Sigmoid colon (tissue), 7 donors: ENCODE measurements around the gene KNDC1. TPM values are rescaled to one million over a fixed set of nuclear protein-coding genes. Genes with fewer than 3 reads are reported as not detected.

Experiments used
- DNase-seq: peaks from one replicate; pipeline ENCODE4 v3.0.0-alpha.2; 2019
- H3K27ac ChIP-seq, 4 donors: fragments of 200-600 bp; sonication (generic); one replicate each; pipeline ENCODE4 v1.5.1; 2016 to 2019; ENCODE audit warnings: mild to moderate bottlenecking in 1 of 4
- H3K27me3 ChIP-seq, 3 donors: fragments of 200-600 bp; sonication (generic); one replicate each; pipeline ENCODE4 v1.5.1; 2019; ENCODE audit warnings: mild to moderate bottlenecking in 1 of 3
- H3K36me3 ChIP-seq, 4 donors: fragments of 200-600 bp; sonication (generic); one replicate each; pipeline ENCODE4 v1.5.1; 2016 to 2019
- H3K4me1 ChIP-seq, 4 donors: fragments of 200-600 bp; sonication (generic); one replicate each; pipeline ENCODE4 v1.5.1; 2017 to 2019
- H3K4me3 ChIP-seq, 4 donors: fragments of 200-600 bp; sonication (generic); one replicate each; pipeline ENCODE4 v1.5.1; 2017 to 2019; ENCODE audit warnings: mild to moderate bottlenecking in 2 of 4, moderate library complexity in 1 of 4
- H3K9me3 ChIP-seq, 4 donors: fragments of 200-600 bp in 3 of 4; sonication (generic) in 3 of 4; one replicate each; pipeline versions ENCODE4 v1.5.1 to v1.6.1; 2013 to 2019
- EP300 ChIP-seq, 4 donors: sonication (generic); formaldehyde crosslinking; IDR thresholded peaks; one replicate each; pipeline ENCODE4 v1.6.1; 2017; ENCODE audit warnings: antibody characterized with exemption in 4 of 4
- POLR2A ChIP-seq, 2 donors: fragments of 450-650 bp; IDR thresholded peaks; one replicate each; pipeline ENCODE4 v1.6.1; 2016; ENCODE audit warnings: antibody characterized with exemption in 2 of 2, mild to moderate bottlenecking in 2 of 2, moderate library complexity in 2 of 2
- POLR2AphosphoS5 ChIP-seq, 4 donors: sonication (generic); formaldehyde crosslinking; IDR thresholded peaks; one replicate each; pipeline ENCODE4 v1.6.1; 2017; ENCODE audit warnings: antibody characterized with exemption in 4 of 4
- WGBS, 2 donors: extraction: QIAGEN DNeasy Blood & Tissue Kit; methylation state at CpG; one replicate each; pipeline ENCODE4 v1.1.7; 2013; 5-methylcytosine and 5-hydroxymethylcytosine counted together
- intact Hi-C: fragments of 100-400 bp; cut with DNase I; formaldehyde crosslinking; loops from one replicate; pipeline ENCODE4 v1.15.1; 2023
- polyA plus RNA-seq, 3 donors: library from polyadenylated mRNA; stranded (reverse); fragments of 200-250 nt; gene quantifications; one replicate each; pipeline ENCODE4 v1.2.3, GENCODE V29; 2013
- total RNA-seq, 4 donors: library from RNA; depleted of rRNA; stranded (reverse); fragments of >200 nt; gene quantifications; one replicate each; pipeline ENCODE4 v1.1.0, GENCODE V29; 2016
- TF ChIP-seq, protein P1 (sequence below), 4 experiments: fragments of 450-650 bp in 3 of 4; fragments of 200-600 bp in 1 of 4; IDR thresholded peaks; one replicate each; pipeline ENCODE4 v1.5.1; 2016 to 2019; ENCODE audit warnings: antibody characterized with exemption in 4 of 4, mild to moderate bottlenecking in 3 of 4, moderate library complexity in 2 of 4
- donor health status: healthy with polysubstance abuse.
- donor health status: Bipolar disorder and iron deficiency.
- donor health status: healthy.

The KNDC1 gene
- total and polyA plus RNA-seq, 7 donors = under 0.01 to 1.9 (median 0.26) TPM; not detected in 1

DNA sequence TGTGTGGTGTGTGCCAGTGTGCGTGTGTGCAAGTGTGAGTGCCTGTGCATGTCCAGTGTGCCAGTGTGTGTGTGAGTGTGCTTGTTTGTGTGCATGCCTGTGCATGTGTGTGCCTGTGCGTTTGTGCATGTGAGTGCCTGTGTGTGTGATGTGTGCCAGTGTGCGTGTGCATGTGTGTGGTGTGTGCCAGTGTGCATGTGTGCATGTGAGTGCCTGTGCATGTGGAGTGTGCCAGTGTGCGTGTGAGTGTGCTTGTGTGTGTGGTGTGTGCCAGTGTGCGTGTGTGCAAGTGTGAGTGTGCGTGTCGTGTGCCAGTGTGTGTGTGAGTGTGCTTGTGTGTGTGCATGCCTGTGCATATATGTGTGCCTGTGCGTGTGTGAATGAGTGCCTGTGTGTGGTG lies 38.5 kb upstream of the KNDC1 start:
- Histone ChIP-seq H3K9me3 (peaks cover 0 to 2% (median 0%) of the 10 kb centered on the region in 4 donors), H3K36me3 (no peaks in the 10 kb centered on the region), H3K27me3 (peaks cover 0 to 38% (median 25%) of the 10 kb centered on the region in 3 donors), H3K27ac (no peak overlapping the region), H3K4me3 (no peak overlapping the region), H3K4me1 (no peaks in the 10 kb centered on the region)
- intact Hi-C loops = loop anchor here (10.0 kb wide), 1 partner anchor 177 kb away; the partner anchor contains the start of gene CFAP46
- WGBS, 2 donors = 82 to 96% methylated on average over 8 of the region's 8 CpGs
- TF ChIP-seq POLR2AphosphoS5 (IDR thresholded peaks at IDR 0.05) (no peak), POLR2A (IDR thresholded peaks at IDR 0.05) (no peak), EP300 (IDR thresholded peaks at IDR 0.05) (no peak)
- TF ChIP-seq, protein P1, sequence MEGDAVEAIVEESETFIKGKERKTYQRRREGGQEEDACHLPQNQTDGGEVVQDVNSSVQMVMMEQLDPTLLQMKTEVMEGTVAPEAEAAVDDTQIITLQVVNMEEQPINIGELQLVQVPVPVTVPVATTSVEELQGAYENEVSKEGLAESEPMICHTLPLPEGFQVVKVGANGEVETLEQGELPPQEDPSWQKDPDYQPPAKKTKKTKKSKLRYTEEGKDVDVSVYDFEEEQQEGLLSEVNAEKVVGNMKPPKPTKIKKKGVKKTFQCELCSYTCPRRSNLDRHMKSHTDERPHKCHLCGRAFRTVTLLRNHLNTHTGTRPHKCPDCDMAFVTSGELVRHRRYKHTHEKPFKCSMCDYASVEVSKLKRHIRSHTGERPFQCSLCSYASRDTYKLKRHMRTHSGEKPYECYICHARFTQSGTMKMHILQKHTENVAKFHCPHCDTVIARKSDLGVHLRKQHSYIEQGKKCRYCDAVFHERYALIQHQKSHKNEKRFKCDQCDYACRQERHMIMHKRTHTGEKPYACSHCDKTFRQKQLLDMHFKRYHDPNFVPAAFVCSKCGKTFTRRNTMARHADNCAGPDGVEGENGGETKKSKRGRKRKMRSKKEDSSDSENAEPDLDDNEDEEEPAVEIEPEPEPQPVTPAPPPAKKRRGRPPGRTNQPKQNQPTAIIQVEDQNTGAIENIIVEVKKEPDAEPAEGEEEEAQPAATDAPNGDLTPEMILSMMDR (IDR thresholded peaks at IDR 0.05) = no peak
- DNase-seq = no peak

DNA sequence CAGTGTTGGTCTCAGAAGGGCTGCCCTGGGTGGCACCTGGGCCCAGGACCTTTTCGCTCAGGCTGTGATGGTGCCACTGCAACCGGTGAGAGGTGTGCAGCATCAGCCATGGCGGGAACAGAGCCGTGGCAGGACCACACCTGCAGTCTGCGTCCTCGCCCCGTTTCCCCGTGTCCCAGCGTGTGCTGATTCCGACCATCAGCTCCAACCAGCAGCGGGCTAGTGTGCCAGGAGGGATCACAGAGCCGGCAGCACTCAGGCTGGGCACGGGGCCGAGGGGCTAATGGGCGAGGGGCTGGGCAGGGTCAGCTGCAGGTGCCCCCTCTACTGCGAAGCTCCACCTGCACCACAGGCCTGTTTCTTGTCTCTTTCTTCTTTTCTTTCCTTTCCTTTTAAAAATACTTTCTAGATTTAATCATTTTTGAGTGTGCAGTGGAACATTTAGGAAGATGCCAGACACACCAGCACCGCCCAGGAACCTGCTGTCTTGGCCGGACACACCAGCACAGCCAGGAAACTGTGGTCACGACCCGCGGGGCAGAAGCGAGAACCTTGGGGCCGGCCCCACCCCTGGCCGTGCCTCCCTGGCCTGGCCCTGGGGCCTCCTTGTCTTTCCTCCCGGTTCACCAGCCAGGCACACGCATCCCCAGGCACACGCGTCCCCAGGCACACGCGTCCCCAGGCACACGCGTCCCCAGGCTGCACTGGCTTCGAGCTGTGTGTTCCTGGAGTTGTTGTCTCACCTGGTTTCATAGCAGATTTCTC lies 37.7 kb upstream of the KNDC1 start:
- no peak overlapping the region for H3K4me3 ChIP-seq
- H3K9me3 ChIP-seq = peaks cover 0 to 2% (median 0%) of the 10 kb centered on the region in 4 donors
- intact Hi-C loops = loop anchor here (10.0 kb wide), 1 partner anchor 178 kb away; the partner anchor contains the start of gene CFAP46
- WGBS, 2 donors = 66 to 78% methylated on average over 33 of the region's 33 CpGs
- DNase-seq = no peak
- TF ChIP-seq POLR2AphosphoS5 (IDR thresholded peaks at IDR 0.05) (no peak), POLR2A (IDR thresholded peaks at IDR 0.05) (no peak)
- TF ChIP-seq, protein P1 (IDR thresholded peaks at IDR 0.05) = no peak
- peaks cover 0 to 41% (median 32%) of the 10 kb centered on the region in 3 donors for H3K27me3 ChIP-seq
- H3K36me3 ChIP-seq = no peaks in the 10 kb centered on the region
- H3K4me1 ChIP-seq = no peaks in the 10 kb centered on the region
- H3K27ac ChIP-seq = no peak overlapping the region

DNA sequence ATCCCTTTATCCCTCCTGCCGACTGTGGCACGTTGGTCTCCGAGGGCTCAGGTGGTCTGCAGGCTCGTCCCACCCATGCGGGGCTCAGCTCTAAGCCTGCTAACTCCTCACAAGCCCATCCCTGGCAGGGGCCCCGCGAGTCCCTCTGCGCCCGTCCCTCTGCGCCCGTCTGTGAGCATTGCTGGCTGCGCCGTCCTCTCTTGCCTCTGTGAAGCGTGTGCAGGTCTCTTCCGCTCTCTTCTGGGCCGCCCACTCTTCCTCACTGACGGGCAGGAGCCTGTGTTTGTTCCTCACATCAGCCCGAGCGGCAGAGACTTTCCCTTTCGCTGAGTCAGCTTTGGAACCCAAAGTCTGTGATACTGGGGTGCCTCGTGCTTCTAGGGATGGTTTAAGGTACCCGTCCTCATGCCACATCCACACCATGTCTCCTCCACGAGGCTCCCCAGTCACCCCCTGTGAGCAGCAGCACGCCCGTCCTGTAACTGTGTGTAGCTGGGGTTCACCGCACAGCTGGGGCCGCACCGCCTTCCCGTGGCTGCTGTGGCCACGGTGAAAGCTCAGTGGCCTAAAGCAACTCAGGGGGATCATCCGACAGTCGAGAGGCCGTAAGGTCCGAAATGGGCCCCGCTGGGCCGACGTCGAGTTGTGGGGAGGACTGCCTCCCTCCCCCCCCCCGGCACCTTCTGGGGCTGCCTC lies 36.8 kb upstream of the KNDC1 start:
- TF ChIP-seq, protein P1 (IDR thresholded peaks at IDR 0.05) = no peak
- no peak for TF ChIP-seq POLR2A (IDR thresholded peaks at IDR 0.05)
- TF ChIP-seq POLR2AphosphoS5 (IDR thresholded peaks at IDR 0.05) = no peak
- TF ChIP-seq EP300 (IDR thresholded peaks at IDR 0.05) = no peak
- H3K27ac ChIP-seq = no peak overlapping the region
- intact Hi-C loops = loop anchor here (10.0 kb wide), 1 partner anchor 178 kb away; the partner anchor contains the start of gene CFAP46
- peaks cover 0 to 41% (median 32%) of the 10 kb centered on the region in 3 donors for H3K27me3 ChIP-seq
- WGBS, 2 donors = 73 to 77% methylated on average over 39 of the region's 39 CpGs
- H3K9me3 ChIP-seq = peaks cover 0 to 2% (median 0%) of the 10 kb centered on the region in 4 donors
- no peaks in the 10 kb centered on the region for H3K36me3 ChIP-seq
- H3K4me3 ChIP-seq = no peak overlapping the region
- no peak for DNase-seq
- no peaks in the 10 kb centered on the region for H3K4me1 ChIP-seq

DNA sequence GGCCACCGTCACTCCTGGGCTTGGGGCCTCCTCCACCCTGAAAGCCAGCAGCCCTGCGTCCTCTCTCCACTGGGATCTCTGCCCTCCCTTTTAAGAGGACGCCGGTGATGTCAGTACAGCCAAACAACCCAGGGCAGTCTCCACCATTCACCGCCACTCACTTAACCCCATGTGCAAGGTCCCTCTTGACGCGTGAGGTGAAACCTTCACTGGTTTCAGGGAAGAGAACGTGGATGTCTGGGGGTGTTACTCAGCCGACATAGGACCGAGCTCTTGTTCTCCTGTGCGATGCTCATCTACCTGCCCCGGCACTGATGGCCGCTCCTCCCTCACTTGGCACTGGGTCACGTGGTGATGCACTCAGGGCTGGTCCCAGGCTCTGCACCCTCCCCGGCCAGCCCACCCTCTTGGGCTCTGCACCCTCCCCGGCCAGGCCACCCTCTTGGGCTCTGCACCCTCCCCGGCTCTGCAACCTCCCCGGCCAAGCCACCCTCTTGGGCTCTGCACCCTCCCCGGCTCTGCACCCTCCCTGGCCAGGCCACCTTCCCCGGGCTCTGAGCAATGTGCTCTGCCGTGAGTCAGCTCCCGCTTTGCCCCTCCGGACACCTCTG lies 36.2 kb upstream of the KNDC1 start:
- Histone ChIP-seq H3K27ac (no peak overlapping the region), H3K36me3 (no peaks in the 10 kb centered on the region), H3K4me1 (no peaks in the 10 kb centered on the region), H3K9me3 (peaks cover 0 to 2% (median 0%) of the 10 kb centered on the region in 4 donors), H3K4me3 (no peak overlapping the region), H3K27me3 (peaks cover 0 to 41% (median 32%) of the 10 kb centered on the region in 3 donors)
- DNase-seq = no peak
- TF ChIP-seq, protein P1 (IDR thresholded peaks at IDR 0.05) = no peak
- TF ChIP-seq POLR2A (IDR thresholded peaks at IDR 0.05) = no peak
- TF ChIP-seq POLR2AphosphoS5 (IDR thresholded peaks at IDR 0.05) = no peak
- no peak for TF ChIP-seq EP300 (IDR thresholded peaks at IDR 0.05)
- intact Hi-C loops = loop anchor here (10.0 kb wide), 1 partner anchor 179 kb away; the partner anchor contains the start of gene CFAP46
- WGBS, 2 donors = 75 to 88% methylated on average over 23 of the region's 23 CpGs
